Loucy (cell line): ENCODE results near the gene DLG2.

Experiments
- CTCF ChIP-seq: fragments of 200-600 bp; sonication (generic); conservative IDR thresholded peaks from 2 replicates; pipeline ENCODE4 v1.5.1; 2014; ENCODE audit warnings: mild to moderate bottlenecking, antibody characterized with exemption, low read length
- EZH2phosphoT487 ChIP-seq: fragments of 200-600 bp; IDR thresholded peaks from 2 replicates; pipeline ENCODE4 v1.6.1; 2018; ENCODE audit warnings: antibody characterized with exemption, mild to moderate bottlenecking, moderate library complexity, borderline replicate concordance

DNA sequence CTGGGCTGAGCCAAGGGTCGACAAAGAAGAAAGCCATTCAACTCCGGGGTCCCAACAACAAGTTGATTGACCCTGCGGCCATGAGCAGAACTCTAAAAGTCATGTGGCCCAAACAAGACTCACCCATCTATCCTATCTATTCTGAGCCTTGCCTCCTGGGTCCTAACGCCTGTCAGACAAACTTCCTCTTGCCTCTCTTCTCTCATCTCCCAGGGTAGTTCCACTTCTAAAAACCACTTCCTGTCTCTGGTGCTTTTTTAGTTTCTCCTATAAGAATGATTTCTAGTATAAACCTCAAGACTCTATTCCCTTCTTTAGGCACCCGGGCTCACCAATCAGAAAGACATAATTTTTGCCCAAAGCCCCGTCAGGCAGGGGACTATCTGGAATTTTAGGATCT is 530.2 kb downstream of the DLG2 start:
- TF ChIP-seq CTCF = no peak
- TF ChIP-seq EZH2phosphoT487 = no peak
